ENCODE results near the gene CPNE6.
"Not testable (repeated sequence)": the region's sequence is repeated elsewhere in the genome, so short reads cannot be mapped to it uniquely, and the experiment has no call there.

The CPNE6 gene

DNA sequence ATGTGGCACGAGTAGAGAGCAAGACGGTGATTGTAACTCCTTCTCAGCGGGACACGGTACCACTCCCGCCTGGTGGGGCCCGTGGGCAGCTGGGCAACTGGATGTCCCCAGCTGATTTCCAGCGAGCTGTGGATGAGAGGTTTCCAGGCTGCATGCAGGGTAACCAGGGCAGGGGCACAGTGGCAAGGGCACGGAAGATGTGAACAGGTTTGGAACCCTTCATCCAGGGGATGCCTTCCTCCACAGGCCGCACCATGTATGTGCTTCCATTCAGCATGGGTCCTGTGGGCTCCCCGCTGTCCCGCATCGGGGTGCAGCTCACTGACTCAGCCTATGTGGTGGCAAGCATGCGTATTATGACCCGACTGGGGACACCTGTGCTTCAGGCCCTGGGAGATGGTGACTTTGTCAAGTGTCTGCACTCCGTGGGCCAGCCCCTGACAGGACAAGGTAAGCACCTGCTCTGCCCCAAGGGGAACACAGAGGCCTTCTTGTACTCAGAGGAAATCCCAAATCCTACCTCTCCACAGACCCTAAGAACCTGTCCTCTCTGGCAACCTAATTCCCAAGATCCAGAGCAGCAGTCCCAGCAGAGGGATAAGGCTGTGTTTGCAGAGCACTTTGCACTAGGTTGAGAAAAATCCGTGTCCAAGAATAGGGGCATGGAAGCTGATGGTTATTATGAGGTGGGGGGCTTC lies 27.0 kb downstream of the CPNE6 start:
- H3K27ac ChIP-seq, result no peak overlapping the region
- TF ChIP-seq, protein P1, sequence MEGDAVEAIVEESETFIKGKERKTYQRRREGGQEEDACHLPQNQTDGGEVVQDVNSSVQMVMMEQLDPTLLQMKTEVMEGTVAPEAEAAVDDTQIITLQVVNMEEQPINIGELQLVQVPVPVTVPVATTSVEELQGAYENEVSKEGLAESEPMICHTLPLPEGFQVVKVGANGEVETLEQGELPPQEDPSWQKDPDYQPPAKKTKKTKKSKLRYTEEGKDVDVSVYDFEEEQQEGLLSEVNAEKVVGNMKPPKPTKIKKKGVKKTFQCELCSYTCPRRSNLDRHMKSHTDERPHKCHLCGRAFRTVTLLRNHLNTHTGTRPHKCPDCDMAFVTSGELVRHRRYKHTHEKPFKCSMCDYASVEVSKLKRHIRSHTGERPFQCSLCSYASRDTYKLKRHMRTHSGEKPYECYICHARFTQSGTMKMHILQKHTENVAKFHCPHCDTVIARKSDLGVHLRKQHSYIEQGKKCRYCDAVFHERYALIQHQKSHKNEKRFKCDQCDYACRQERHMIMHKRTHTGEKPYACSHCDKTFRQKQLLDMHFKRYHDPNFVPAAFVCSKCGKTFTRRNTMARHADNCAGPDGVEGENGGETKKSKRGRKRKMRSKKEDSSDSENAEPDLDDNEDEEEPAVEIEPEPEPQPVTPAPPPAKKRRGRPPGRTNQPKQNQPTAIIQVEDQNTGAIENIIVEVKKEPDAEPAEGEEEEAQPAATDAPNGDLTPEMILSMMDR (IDR thresholded peaks at IDR 0.05), result no peak
- no peak for TF ChIP-seq ZFX (IDR thresholded peaks at IDR 0.05; ENCODE audit: borderline replicate concordance)

DNA sequence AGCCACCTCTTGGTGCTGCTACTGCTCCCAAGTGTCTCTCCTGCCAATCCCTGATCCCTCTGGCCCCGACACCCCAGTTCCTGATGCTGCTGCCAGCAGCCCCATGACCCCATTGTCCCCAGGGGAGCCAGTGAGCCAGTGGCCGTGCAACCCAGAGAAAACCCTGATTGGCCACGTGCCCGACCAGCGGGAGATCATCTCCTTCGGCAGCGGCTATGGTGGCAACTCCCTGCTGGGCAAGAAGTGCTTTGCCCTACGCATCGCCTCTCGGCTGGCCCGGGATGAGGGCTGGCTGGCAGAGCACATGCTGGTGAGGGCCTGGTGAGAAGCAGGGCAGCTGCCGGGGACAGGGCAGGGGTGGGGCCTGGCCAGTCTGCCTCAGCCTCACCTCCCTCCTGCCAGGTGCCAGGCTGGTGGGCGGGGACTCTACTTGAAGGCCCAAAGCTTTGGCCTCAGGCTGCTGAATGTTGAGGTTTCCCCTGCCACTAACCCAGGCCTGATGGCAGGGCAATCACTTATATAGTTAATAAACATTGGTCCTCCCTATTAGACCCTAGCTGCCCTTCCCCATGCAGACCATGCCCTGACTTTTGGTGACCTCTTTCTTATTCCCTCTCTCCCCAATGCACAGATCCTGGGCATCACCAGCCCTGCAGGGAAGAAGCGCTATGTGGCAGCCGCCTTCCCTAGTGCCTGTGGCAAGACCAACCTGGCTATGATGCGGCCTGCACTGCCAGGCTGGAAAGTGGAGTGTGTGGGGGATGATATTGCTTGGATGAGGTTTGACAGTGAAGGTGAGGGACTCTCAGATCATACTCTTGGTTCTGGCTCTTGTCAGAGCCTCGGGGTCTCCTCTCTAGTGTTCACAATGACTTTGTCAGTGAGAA lies 27.8 kb downstream of the CPNE6 start:
- no peak overlapping the region for H3K27ac ChIP-seq
- TF ChIP-seq, protein P1 (IDR thresholded peaks at IDR 0.05), result no peak
- no peak for TF ChIP-seq ZFX (IDR thresholded peaks at IDR 0.05; ENCODE audit: borderline replicate concordance)

DNA sequence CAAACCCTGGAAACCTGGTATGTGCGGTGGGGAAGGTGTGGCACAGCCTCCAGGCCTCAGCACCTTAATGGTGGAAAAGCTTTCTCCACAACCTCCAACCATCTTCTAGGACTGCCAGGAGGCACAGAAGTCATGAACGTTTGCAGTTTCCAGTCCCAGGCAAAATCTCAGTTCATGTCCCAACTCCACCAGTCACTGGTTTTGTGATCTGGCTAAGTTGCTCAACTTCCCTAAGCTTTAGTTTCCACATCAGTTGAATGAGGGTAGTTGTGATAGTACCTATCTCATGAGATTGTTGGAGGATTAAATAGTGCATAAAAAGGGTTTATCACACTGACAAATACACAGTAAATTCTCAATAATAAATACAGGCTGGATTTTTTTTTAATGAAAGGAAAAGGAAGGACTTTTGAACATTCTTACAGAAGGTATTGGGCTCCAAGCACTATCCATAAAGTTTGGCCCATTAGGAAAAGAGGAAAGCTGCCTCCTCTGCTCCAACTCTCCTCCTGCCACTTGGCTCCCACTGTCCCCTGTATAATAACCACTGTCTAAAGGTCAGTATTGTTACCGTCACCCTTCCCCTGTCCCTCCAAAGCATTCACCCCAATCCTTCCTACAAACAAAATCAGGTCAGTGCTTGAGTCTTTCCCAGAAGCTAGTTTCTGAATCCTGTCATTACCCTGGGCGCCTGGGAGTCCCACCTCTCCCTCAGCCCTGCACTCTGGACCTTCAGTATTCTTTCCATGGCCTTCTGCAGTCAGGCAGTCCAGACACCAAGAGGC lies 29.0 kb downstream of the CPNE6 start:
- no peak overlapping the region for H3K27ac ChIP-seq
- TF ChIP-seq, protein P1 (IDR thresholded peaks at IDR 0.05), result no peak
- no peak for TF ChIP-seq ZFX (IDR thresholded peaks at IDR 0.05; ENCODE audit: borderline replicate concordance)

DNA sequence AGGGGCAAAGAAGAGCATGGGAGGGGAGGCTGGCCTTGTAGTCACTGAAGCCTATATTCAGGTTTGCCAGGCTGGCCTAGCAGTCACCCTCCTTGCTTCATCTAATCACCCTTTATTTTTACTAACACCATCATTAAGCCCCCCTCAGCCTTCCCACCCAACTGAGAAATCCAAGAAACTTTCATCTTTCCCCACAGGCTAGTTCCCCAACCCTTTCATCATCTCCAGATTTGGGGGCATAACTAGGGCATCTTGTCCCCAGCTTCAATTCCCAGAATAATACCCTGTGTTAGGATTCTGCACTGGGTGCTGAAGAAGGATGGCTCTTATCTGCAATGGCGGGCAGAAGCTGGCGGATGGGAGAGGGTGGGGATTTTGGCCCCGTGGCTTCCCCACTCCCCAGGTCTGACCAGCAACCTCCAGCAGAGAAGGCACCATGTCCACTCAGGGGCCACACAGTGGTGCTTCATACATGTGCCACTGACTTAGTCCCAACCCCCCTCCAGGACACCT lies 29.7 kb downstream of the CPNE6 start:
- no peak for TF ChIP-seq ZFX (IDR thresholded peaks at IDR 0.05; ENCODE audit: borderline replicate concordance)
- TF ChIP-seq, protein P1 (IDR thresholded peaks at IDR 0.05), result no peak
- no peak overlapping the region for H3K27ac ChIP-seq

DNA sequence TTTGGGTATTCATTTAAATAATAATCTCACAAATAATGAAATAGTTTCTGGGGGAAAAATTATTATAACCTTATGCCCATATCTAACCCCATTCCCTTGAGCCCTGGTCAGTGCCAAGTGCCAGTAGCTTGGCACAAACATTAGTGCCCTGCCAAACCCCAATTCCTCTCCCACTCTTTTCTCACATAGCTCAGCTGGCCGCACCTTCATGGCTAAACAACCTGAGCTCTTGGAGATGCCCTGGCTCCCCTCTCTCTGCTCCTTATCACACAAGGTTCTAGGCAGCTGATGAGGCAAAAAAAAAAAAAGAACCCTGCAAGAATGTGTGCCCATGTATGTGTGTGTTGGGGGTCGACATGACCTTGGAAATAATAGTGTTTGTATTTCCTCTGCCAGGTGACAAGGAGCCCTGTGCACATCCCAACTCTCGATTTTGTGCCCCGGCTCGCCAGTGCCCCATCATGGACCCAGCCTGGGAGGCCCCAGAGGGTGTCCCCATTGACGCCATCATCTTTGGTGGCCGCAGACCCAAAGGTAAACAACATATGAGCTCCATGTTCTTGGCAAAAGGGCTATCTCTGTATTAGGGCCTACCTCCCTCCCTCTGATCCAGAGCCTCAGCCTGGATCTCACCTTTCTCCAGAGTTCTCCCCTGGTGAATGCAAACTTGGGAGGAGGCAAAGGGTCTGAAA lies 31.1 kb downstream of the CPNE6 start:
- H3K27ac ChIP-seq, result no peak overlapping the region
- TF ChIP-seq, protein P1 (IDR thresholded peaks at IDR 0.05), result no peak
- no peak for TF ChIP-seq ZFX (IDR thresholded peaks at IDR 0.05; ENCODE audit: borderline replicate concordance)

DNA sequence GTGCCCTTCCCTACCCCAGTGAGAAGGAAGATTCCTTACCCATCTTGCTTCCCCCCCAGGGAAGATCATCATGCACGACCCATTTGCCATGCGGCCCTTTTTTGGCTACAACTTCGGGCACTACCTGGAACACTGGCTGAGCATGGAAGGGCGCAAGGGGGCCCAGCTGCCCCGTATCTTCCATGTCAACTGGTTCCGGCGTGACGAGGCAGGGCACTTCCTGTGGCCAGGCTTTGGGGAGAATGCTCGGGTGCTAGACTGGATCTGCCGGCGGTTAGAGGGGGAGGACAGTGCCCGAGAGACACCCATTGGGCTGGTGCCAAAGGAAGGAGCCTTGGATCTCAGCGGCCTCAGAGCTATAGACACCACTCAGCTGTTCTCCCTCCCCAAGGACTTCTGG lies 32.1 kb downstream of the CPNE6 start:
- TF ChIP-seq, protein P1 (IDR thresholded peaks at IDR 0.05), result no peak
- no peak for TF ChIP-seq ZFX (IDR thresholded peaks at IDR 0.05; ENCODE audit: borderline replicate concordance)
- no peak overlapping the region for H3K27ac ChIP-seq

DNA sequence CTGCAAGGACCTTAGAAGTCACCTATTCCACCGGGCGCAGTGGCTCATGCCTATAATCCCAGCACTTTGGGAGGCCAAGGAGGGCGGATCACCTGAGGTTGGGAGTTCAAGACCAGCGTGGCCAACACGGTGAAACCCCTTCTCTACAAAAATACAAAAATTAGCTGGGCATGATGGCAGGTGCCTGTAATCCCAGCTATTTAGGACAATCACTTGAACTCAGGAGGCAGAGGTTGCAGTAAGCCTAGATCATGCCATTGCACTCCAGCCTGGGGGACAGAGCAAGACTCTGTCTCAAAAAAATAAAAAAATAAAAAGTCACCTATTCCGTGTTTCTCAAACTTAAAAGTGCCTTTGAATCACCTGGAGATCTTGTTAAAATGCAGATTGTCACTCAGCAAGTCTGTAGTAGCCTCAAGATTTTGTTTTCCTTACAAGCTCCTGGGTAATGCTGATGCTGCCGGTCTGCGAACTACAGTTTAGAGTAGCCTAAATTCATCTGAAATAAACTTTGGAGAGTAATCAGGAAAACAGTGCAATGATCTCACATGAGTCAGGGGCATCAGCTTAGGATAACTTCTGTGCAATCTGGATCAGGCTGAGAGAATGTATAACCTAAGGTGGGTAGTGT lies 34.4 kb downstream of the CPNE6 start:
- not testable (repeated sequence) for H3K27ac ChIP-seq
